GM19395 (cell line): ENCODE results near the gene FARP2.
"Not testable (repeated sequence)": the region's sequence is repeated elsewhere in the genome, so short reads cannot be mapped to it uniquely, and the experiment has no call there.

ENCODE experiments used
- ATAC-seq: cut with Tn5 transposase; IDR thresholded peaks from one replicate; pipeline ENCODE4 v1.9.1; 2021; ENCODE audit warnings: mild to moderate bottlenecking, moderate library complexity; ENCODE audit not compliant: unreplicated experiment

FARP2 gene

DNA sequence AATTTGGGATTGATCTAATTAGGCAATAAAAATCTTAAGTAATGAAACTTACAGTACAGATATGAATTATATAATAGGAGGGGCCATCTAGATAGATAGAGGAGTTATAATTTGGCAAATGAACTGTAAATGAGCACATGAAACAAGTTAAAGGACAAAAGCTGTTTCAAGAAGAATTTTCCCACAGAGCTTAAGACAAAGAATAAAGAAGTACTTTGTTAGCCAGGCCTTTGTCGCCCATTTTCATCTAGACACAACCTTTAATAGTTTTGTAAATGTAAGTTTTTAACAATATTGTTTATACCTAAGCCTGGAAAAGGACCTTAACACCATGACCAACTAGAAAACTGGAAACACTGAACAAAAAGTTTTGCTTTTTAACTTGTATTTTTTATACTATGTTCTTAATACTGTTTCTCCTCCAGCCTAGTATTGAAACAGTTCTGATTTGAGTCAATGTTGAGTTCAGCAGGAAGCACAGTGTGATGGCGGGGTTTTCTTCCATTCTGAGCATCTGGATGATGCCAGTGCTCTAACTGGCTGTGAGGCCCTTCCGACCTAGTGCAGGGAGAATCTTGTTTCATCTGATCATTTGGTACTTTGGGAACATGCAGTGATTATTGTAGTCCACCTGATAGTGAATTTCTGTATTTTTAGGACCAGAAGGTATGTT, 37.6 kb downstream of the FARP2 start:
- ATAC-seq = no peak

DNA sequence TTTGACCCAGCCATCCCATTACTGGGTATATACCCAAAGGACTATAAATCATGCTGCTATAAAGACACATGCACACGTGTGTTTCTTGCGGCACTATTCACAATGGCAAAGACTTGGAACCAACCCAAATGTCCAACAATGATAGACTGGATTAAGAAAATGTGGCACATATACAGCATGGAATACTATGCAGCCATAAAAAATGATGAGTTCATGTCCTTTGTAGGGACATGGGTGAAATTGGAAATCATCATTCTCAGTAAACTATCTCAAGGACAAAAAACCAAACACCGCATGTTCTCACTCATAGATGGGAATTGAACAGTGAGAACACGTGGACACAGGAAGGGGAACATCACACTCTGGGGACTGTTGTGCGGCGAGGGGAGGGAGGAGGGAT, 40.7 kb downstream of the FARP2 start:
- ATAC-seq = not testable (repeated sequence)

DNA sequence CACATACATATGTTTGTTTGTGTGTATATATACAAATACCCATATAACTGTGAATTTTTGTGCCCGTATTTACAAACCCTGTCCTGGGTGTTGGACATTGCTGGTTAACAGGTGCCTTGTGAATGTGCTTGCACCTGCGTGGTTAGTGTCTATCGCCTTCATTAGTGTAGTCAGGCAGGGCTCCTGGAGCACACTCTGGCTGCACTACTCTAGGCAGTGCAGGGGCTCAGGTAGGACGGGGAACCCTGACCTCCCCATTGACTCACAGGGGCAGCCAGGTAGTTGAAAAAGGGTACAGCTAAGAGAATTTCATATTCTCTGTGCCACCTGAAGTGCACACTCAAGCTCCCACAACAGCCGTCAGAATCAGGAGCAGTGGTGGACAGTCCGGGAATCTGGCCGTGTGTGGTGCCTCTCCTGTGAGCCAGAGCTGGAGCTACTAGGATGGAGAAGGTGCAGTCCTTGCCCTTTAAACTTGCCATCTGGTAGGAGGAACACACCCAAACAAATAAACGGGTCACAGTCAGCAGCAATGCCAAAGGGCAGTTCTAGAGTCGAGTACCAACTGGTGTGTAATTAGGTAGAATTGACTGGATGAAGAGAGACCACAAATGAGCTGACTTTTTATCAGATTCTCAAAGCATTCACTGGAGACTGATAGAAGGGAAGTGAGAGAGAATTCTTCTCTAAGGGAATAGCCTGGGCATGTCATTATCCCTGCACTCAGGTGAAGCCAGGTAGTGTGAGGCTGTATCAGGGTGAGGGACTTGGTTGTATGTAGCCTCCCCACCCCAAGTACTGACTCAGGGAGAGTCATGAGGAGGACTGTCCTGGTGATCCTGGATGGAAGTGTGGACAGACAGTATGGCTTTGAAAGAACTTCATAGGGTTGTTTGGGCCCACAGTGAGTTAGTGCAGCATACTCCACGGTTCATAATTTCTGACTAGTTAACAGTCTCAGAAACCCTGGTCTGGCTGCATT, 44.1 kb downstream of the FARP2 start:
- ATAC-seq = no peak

DNA sequence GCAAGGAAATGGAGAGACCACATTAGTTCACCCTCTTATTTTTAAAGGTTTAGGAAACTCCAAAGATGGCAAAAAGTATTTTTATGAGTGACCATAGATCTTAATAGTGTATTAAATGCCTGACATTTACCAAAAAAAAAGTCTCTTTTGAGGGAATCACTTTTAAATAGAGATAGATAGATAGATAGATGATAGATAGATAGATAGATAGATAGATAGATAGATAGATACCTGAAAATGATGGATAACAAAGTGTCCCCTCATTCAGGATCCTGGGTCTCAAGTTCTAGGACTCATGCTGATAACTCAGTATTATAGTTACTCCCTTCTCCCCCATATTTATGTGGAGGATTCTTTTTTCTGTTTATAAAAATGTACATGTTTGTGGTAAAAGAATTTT, 52.8 kb downstream of the FARP2 start:
- ATAC-seq = no peak

DNA sequence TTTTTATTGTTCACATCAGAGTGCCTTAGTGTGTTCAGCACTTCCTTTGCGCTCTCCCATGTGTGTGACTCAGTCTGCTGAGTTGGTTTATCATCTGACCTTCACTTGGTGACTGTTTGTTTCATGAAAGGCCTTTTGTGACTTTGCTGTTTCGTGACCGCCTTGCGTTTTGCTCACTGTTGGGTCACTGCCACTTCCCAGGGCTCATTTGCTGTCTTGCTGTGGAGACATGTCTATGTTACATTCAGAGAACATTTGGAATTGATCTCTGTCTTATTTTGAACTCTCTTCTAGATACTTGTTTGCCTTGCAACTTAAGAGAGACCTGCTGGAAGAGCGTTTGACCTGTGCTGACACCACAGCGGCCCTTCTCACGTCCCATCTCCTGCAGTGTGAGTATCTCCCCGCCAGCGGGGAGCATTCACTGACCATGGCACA, 54.7 kb downstream of the FARP2 start:
- no peak for ATAC-seq

DNA sequence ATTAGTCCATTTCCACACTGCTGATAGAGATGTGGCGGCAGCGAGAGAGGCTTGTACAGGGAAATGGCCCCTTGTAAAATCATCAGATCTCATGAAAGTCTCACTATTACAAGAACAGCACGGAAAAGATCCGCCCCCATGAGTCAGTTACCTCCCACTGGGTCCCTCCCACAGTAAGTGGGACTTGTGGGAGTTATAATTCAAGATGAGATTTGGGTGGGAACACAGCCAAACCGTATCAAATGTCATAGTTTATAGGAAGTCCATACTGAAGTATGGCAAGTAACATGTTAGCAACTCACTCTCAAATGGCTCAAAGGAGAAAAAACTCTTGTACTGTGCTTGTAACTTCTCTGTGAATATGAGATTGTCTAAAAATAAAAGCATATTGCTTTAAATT, 56.1 kb downstream of the FARP2 start:
- no peak for ATAC-seq

DNA sequence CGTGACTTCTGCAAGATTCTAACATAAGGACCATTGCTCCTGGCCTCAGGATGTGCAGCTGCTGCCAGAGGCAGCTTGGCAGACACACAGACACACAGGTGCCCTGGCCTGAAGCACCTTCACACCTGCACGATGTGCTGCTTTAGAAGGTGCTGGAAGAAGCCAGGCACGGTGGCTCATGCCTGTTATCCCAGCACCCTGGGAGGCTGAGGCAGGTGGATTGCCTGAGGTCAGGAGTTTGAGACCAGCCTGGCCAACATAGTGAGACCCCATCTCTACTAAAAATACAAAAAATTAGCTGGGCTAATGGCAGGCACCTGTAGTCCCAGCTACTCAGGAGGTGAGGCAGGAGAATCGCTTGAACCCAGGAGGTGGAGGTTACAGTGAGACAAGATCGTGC, 57.4 kb downstream of the FARP2 start:
- ATAC-seq = not testable (repeated sequence)

DNA sequence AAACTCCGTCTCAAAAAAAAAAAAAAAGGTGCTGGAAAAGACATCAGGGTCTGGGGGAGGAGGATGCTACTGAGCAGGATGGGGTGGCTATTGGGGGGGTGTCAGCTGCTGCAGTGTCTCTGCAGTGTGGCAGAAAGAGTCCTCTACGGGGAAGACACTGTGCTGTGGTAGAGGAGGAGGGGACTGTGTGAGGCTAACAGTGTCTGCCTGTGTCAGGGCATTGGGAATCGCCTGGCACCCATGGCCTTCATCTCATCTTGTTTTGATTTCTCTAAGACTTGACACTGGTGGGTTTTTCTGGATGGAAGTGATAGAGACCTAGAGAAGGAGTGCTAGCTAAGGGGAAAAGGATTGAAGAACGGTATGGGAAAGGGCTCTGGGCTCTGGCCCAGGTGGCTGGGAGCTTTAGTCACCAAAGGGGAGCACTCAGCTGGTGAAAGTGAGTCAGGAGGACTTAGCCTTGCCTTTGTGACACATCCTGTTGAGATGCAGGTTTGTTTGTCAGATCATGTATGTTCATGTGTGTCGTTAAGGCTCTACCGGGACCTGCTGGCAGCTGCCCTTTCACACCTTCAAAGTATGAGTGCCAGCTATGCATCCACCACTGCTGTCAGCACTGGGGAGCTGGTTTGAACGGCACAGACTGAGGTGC, 58.0 kb downstream of the FARP2 start:
- no peak for ATAC-seq

DNA sequence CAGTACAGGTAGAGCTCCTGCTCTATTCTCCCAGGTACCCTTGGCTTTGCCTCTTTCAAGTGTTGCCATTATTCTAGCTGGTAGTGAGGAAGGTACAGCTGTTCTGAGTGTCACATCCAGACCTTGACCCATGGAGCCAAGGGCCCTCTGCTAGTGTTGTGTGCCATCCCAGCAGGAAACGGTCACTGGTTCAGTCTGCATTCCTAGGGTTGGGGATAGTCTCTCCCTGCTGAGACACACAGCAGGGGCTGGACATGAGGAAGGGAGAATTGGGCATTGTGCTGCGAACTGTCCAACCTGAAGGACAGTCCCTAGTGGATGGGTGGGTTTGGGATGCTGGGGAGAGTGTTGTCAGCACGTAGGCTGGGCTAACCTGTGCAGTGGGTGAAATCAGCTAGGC, 59.1 kb downstream of the FARP2 start:
- no peak for ATAC-seq

DNA sequence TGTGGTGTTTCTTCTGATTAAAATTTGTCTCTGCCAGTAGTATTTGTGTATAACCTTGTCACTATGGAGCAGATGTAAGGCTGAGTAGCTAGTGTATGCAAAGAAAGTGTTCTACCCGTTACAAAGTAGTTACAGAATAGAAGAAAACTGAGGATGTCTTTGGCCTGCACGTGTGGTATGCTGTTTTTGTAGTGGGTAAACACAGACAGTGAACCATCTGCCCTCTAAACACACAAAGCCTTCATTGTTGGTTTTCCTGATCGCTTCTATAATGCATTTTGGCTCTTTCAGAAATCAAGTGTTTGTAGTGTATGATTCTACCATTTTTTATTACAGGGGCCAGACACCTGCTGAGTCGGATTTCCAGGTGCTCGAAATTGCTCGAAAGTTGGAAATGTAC, 61.5 kb downstream of the FARP2 start:
- no peak for ATAC-seq

DNA sequence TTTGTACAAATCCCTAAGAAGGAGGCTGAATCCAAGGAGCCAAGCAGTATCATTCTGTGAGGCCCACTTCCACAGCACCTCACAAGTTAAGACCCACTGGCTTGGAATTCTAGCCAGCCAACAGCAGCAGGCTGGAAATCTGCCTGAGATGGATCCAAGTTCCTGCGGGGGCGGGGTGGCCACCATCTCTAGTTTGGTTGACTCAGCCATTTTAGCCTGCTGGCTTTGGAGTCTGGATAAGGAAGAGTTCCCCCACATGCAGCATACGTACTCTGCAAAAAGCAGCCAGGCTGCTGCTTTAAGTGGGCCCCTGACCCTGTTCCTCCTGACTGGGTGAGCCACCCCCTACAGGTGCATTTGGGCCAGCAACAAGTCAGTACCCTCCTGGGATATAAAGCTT, 65.2 kb downstream of the FARP2 start:
- no peak for ATAC-seq

DNA sequence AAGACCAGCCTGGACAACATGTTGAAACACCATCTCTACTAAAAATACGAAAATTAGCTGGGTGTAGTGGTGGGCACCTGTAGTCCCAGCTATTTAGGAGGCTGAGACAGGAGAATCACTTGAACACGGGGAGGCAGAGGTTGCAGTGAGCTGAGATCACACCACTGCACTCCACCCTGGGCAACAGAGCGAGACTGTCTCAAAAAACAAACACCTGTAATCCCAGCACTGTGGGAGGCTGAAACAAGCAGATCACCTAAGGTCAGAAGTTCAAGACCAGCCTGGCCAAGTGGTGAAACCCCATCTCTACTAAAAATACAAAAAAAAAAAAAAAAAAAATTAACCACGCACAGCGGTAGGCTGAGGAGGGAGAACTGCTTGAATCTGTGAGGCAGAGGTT, 65.9 kb downstream of the FARP2 start:
- ATAC-seq = not testable (repeated sequence)

DNA sequence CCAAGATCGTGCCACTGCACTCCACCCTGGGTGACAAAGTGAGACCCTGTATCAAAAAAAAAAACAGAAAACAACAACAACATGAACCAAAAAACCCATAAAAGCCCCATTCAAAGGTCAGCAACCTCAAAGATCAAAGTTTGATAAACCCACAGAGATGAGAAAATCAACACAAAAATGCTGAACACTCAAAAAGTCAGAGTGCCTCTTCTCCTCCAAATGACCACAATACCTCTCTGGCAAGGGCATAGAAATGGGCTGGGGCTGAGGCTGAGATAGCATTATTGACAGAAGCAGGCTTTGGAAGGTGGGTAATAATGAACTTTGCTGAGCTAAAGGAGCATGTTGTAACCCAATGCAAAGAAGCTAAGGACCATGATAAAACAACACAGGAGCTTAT, 66.3 kb downstream of the FARP2 start:
- no peak for ATAC-seq

DNA sequence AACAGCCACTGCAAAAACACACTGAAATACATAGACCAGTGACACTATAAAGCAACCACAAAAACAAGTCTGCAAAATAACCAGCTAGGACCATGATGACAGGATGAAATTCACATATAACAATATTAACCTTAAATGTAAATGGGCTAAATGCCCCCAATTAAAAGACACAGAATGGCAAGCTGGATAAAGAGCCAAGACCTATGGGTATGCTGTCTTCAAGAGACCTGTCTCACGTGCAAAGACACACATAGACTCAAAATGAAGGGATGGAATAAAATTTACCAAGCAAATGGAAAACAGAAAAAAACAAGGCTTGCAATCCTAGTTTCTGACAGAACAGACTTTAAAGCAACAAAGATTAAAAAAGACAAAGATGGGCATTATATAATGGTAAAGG, 67.4 kb downstream of the FARP2 start:
- ATAC-seq = not testable (repeated sequence)

DNA sequence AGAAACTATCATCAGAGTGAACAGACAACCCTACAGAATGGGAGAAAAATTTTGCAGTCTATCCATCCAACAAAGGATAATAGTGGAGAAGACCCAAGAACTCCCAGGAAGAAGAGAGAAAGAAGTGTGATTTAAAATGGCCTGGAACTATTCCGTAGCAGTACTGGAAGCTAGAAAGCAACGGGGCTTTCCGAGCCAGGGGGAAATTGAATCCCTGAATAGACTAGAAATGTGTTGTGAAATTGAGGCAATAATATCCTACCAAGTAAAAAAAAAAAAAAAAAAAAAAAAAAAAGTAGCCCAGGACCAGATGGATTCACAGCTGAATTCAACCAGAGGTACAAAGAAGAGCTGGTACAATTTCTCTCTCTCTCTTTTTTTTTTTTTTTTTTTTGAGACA, 69.3 kb downstream of the FARP2 start:
- no peak for ATAC-seq

DNA sequence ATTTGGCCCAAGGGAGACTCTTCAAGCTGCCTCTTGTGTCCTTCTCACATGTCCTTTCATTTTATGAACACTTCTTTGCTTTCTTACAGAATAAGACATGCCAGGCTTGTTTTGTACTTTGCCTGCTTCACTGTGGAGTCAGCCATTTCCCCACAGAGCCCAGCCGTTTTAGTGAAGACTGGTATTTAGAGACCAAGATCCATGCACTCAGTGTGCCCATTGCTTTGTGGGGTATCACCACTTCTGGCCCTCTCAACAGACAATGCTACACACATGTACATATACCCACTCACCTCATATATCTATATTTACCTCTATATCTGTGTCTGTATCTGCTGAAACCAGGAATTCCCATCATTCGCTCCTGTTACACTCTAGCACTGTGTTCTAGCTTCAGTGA, 74.1 kb downstream of the FARP2 start:
- no peak for ATAC-seq

DNA sequence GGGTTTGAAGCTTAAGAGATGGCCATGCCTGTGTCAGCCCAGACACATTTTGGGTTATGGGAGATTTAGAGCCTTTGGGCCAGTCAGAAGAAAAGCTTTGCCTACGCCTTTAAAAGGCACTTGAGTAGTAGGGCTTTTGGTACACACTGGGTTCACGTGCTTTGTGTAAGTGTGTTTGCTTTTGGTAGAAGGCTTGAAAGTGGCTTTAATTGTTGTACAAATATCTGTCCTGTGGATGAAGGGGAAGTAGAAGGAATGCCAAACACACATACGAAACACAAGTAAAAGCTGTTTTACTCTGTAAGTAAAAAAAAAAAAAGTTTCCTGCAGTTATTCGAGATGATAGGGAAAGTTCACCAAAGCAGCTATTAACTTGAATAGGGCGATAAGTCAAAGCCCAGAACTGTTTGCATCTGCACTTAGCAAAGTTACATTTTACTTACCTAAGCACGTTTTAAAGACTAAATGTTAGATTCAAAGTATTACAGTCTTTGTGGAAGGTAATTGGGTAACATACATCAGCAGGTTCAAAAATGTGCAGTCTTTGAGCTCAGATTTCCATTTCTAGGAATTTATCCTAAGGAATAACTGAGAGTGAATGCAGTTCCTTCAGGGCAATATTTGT, 76.9 kb downstream of the FARP2 start:
- ATAC-seq = no peak

DNA sequence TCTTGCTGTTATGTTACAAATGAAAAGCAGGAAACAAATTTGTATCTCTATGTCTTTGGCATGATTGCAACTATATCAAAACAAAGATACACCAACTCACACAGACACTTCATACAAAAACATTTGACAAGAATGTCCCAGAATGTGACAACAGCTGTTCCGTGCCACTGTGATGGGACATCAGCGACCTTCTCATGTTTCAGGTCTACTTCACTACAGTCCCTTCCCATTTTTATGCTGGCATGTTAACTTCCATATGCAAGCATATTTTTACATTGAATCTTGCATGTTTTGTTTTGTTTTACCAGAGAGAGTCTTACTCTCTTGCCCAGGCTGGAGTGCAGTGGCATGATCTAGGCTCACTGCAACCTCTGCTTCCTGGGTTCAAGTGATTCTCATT, 81.1 kb downstream of the FARP2 start:
- no peak for ATAC-seq

DNA sequence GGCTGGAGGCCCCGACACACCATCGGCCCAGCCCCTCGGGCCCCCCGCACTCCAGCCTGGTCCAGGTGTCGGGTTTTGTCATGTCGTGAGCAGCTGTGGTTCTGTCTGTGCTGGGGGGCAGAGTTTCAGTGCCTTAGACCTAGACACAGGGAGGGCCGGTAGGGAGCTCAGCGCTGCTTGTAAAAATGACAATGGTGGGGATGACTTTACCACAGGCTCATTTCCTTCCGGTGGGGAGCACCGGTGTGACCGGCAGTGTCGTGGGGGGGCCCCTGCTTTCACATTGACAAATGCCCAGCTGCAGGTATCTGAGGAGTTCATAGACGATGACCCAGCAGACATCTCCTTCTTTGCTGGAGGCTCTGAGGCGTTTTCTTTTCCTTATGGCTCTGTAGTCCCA, 85.4 kb downstream of the FARP2 start:
- no peak for ATAC-seq

DNA sequence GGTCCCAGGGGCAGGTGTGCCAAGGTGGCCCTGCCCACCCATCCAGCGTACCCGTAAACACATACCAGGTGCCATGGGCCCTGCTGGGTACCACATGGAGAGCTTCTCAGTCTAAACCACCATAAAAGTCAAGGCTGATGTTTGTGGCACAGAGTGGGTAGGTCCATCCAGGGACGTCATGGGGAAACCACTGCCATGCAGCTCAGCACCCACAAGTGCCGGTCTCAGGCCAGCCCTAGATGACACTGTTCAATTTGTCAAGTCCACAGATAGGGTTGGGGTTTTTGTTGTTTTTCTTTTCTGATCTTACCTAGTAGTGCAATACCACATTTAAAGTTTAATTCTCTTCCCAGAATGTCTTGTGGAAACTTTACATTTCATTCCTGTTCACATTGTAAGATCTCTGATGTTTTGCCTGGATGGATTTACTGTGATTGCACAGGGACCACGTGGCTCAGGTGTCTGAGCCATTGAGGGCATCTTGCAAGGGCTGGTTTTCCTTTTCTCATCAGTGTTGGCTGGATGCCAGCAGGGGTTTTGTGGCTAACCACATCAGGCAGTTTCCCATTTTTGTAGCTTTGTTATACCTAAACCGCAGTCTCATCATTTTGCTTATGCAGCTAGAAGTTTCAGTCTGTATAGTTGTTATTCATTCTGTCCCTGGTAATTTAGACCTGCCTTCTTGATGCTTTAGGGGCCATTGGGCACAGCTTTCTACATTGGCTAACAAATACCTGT, 87.6 kb downstream of the FARP2 start:
- ATAC-seq = no peak

DNA sequence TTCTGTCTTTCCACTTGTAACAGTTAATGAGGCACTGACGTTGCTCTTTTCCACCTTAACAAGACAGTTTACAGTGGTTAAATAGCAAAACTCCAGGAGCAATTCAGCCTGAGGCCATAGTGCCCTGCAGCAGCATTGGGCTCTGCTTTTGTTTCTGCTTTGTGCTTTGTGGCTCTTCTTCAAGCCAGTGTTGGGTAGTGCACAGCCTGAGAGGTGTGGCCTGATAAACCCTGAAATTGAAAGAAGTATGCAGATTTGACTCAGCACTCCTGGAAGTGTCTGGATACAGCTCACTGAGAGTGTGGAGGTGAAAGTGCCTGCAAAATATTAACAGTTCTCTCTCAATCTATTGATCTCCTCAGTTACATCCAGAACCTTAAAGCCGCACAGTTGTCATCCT, 89.3 kb downstream of the FARP2 start:
- ATAC-seq = no peak
